Astrocyte (in vitro differentiated cells and primary cell): Measurements from ENCODE around the gene SSH2.
A peak's percentile ranks its signal among the peaks of the same experiment; 100 is the strongest.

Experiments used
- CTCF ChIP-seq: IDR thresholded peaks from 2 replicates; pipeline ENCODE4 v1.5.1; 2011; ENCODE audit warnings: low read depth, mild to moderate bottlenecking, inconsistent platforms, low read length, moderate library complexity; ENCODE audit not compliant: insufficient read depth
- EZH2 ChIP-seq: IDR thresholded peaks from 2 replicates; pipeline ENCODE4 v1.6.1; 2012; ENCODE audit warnings: mild to moderate bottlenecking, low read length, inconsistent platforms; ENCODE audit not compliant: insufficient read depth

GRCh38 chr17:29619251-29619650 lies 310.8 kb downstream of the SSH2 start:
- TF ChIP-seq CTCF (peak; percentile 7), EZH2 (no peak)
